WTC11 (cell line): ENCODE data around the gene RARB.

ENCODE experiments used
- CBFB ChIP-seq: sonication (generic); formaldehyde crosslinking; IDR thresholded peaks from 2 replicates; pipeline ENCODE4 v1.8.1; 2022; ENCODE audit warnings: mild to moderate bottlenecking, low read depth, missing genetic modification reagents
- CTCF ChIP-seq: fragments of 200-600 bp; IDR thresholded peaks from 2 replicates; pipeline ENCODE4 v1.8.0; 2022; ENCODE audit warnings: antibody characterized with exemption
- HMGA2 ChIP-seq: fragments of 250-450 bp; sonication (Bioruptor Pico); IDR thresholded peaks from 2 replicates; pipeline ENCODE4 v1.4.0; 2021; ENCODE audit warnings: mild to moderate bottlenecking, moderate library complexity
- JUN ChIP-seq: sonication (generic); formaldehyde crosslinking; IDR thresholded peaks from 2 replicates; pipeline ENCODE4 v1.8.0; 2023; ENCODE audit warnings: mild to moderate bottlenecking, missing genetic modification reagents
- NR2C2 ChIP-seq: sonication (generic); formaldehyde crosslinking; IDR thresholded peaks from 2 replicates; pipeline ENCODE4 v1.8.0; 2022; ENCODE audit warnings: mild to moderate bottlenecking, missing genetic modification reagents
- SP1 ChIP-seq: sonication (generic); formaldehyde crosslinking; conservative IDR thresholded peaks from 2 replicates; pipeline ENCODE4 v1.8.1; 2022; ENCODE audit warnings: missing genetic modification reagents
- STAT6 ChIP-seq: sonication (generic); formaldehyde crosslinking; conservative IDR thresholded peaks from 2 replicates; pipeline ENCODE4 v1.8.1; 2023; ENCODE audit warnings: mild to moderate bottlenecking, low read depth, missing genetic modification reagents, moderate library complexity
- USF2 ChIP-seq: sonication (generic); formaldehyde crosslinking; IDR thresholded peaks from 2 replicates; pipeline ENCODE4 v1.8.1; 2023; ENCODE audit warnings: mild to moderate bottlenecking, missing genetic modification reagents, moderate library complexity
- ZNF281 ChIP-seq: sonication (generic); formaldehyde crosslinking; IDR thresholded peaks from 2 replicates; pipeline ENCODE4 v1.8.0; 2023; ENCODE audit warnings: mild to moderate bottlenecking, missing genetic modification reagents

GRCh38 chr3:25386686-25387255 lies 41.3 kb upstream of the RARB start:
- TF ChIP-seq SP1 (CRISPR knock-in tag) = no peak
- TF ChIP-seq NR2C2 = no peak
- no peak for TF ChIP-seq HMGA2 (CRISPR knock-in tag)
- no peak for TF ChIP-seq CBFB
- TF ChIP-seq CTCF = no peak
- no peak for TF ChIP-seq ZNF281 (CRISPR knock-in tag)
- TF ChIP-seq USF2 = no peak
- no peak for TF ChIP-seq JUN (CRISPR knock-in tag)
- no peak for TF ChIP-seq STAT6 (CRISPR knock-in tag)
